ENCODE results near the gene GLYATL3. TPM values are rescaled to one million over a fixed set of nuclear protein-coding genes. Genes with fewer than 3 reads are reported as not detected.

The GLYATL3 gene
- total RNA-seq, 1 donor from 2014 or later, result 0.26 TPM

GRCh38 chr6:49516147-49516505 is 16.4 kb downstream of the GLYATL3 start:
- no peaks in the 10 kb centered on the region for H3K36me3 ChIP-seq (ENCODE audit: control insufficient read depth, insufficient read depth, low read length)
- FAIRE-seq, result no peak
- no peak overlapping the region for H3K4me3 ChIP-seq (ENCODE audit: low read depth, low read length)
- TF ChIP-seq CTCF (IDR thresholded peaks at IDR 0.05; ENCODE audit: insufficient read depth, low read length, severe bottlenecking), result no peak
- no peaks in the 10 kb centered on the region for H3K27me3 ChIP-seq (ENCODE audit: control insufficient read depth, insufficient read depth, low read length)
- DNase-seq (ENCODE audit: low read depth), result peak; percentile 54

GRCh38 chr6:49517919-49518318 is 18.2 kb downstream of the GLYATL3 start:
- no peak for FAIRE-seq
- TF ChIP-seq CTCF (IDR thresholded peaks at IDR 0.05; ENCODE audit: insufficient read depth, low read length, severe bottlenecking), result no peak
- Histone ChIP-seq H3K27me3 (ENCODE audit: control insufficient read depth, insufficient read depth, low read length) (no peaks in the 10 kb centered on the region), H3K36me3 (ENCODE audit: control insufficient read depth, insufficient read depth, low read length) (no peaks in the 10 kb centered on the region), H3K4me3 (ENCODE audit: low read depth, low read length) (no peak overlapping the region)
- no peak for DNase-seq (ENCODE audit: low read depth)

GRCh38 chr6:49519660-49520059 is 19.9 kb downstream of the GLYATL3 start:
- no peak for DNase-seq (ENCODE audit: low read depth)
- no peak for FAIRE-seq
- Histone ChIP-seq H3K36me3 (ENCODE audit: control insufficient read depth, insufficient read depth, low read length) (no peaks in the 10 kb centered on the region), H3K4me3 (ENCODE audit: low read depth, low read length) (no peak overlapping the region), H3K27me3 (ENCODE audit: control insufficient read depth, insufficient read depth, low read length) (no peaks in the 10 kb centered on the region)
- TF ChIP-seq CTCF (IDR thresholded peaks at IDR 0.05; ENCODE audit: insufficient read depth, low read length, severe bottlenecking), result no peak

- FAIRE-seq, result no peak
- TF ChIP-seq CTCF (IDR thresholded peaks at IDR 0.05; ENCODE audit: insufficient read depth, low read length, severe bottlenecking), result no peak
- no peaks in the 10 kb centered on the region for H3K36me3 ChIP-seq (ENCODE audit: control insufficient read depth, insufficient read depth, low read length)
- no peaks in the 10 kb centered on the region for H3K27me3 ChIP-seq (ENCODE audit: control insufficient read depth, insufficient read depth, low read length)
- DNase-seq (ENCODE audit: low read depth), result no peak
- no peak overlapping the region for H3K4me3 ChIP-seq (ENCODE audit: low read depth, low read length)
These were observed 23.2 kb downstream of the GLYATL3 start for GRCh38 chr6:49522710-49523593.

GRCh38 chr6:49523901-49524300 is 24.2 kb downstream of the GLYATL3 start:
- Histone ChIP-seq H3K36me3 (ENCODE audit: control insufficient read depth, insufficient read depth, low read length) (no peaks in the 10 kb centered on the region), H3K4me3 (ENCODE audit: low read depth, low read length) (no peak overlapping the region), H3K27me3 (ENCODE audit: control insufficient read depth, insufficient read depth, low read length) (no peaks in the 10 kb centered on the region)
- FAIRE-seq (no peak), DNase-seq (ENCODE audit: low read depth) (no peak)
- TF ChIP-seq CTCF (IDR thresholded peaks at IDR 0.05; ENCODE audit: insufficient read depth, low read length, severe bottlenecking), result no peak

- no peak for DNase-seq (ENCODE audit: low read depth)
- FAIRE-seq, result no peak
- H3K4me3 ChIP-seq (ENCODE audit: low read depth, low read length), result no peak overlapping the region
- no peaks in the 10 kb centered on the region for H3K36me3 ChIP-seq (ENCODE audit: control insufficient read depth, insufficient read depth, low read length)
- H3K27me3 ChIP-seq (ENCODE audit: control insufficient read depth, insufficient read depth, low read length), result no peaks in the 10 kb centered on the region
- TF ChIP-seq CTCF (IDR thresholded peaks at IDR 0.05; ENCODE audit: insufficient read depth, low read length, severe bottlenecking), result no peak
These were observed 24.8 kb downstream of the GLYATL3 start for GRCh38 chr6:49524541-49524940.

All from bronchial epithelial cell (primary cell).